CD4-positive, alpha-beta T cell (primary cell): Measurements from ENCODE around the gene PLSCR1. TPM values are rescaled to one million over a fixed set of nuclear protein-coding genes. Genes with fewer than 3 reads are reported as not detected.

Experiments
- ATAC-seq: fragments of 200-7000 bp; cut with Tn5 transposase; one replicate; pipeline ENCODE4 v1.10.0; 2022; ENCODE audit warnings: mild to moderate bottlenecking; ENCODE audit not compliant: poor library complexity
- CTCF ChIA-PET: fragments of 350-600 bp; sonication (Branson Sonifier 250); formaldehyde crosslinking; loops from one replicate; lab custom pipeline; 2021; ENCODE audit warnings: antibody characterized with exemption, inconsistent platforms; lab: Charles Lee
- POLR2A ChIA-PET: fragments of 350-600 bp; sonication (Branson Sonifier 250); formaldehyde crosslinking; loops from one replicate; lab custom pipeline; 2021; ENCODE audit warnings: antibody characterized with exemption, inconsistent platforms; lab: Charles Lee
- DNase-seq, 14 experiments: peaks; one replicate each; pipeline ENCODE4 v3.0.0-alpha.2; 2013 to 2020; ENCODE audit warnings: mixed read lengths in 2 of 14
- H3K27ac ChIP-seq, 2 donors: one replicate each; pipeline versions ENCODE4 v1.5.1 to v1.7.0; 2013; ENCODE audit warnings: low read length in 2 of 2, low read depth in 1 of 2, mild to moderate bottlenecking in 1 of 2
- H3K27me3 ChIP-seq, 2 experiments: 1 replicate in 1 of 2; 2 replicates in 1 of 2; pipeline versions ENCODE4 v1.6.1 to v1.7.0; 2013; ENCODE audit warnings: low read length in 2 of 2, control low read depth in 1 of 2, mild to moderate bottlenecking in 1 of 2, moderate library complexity in 1 of 2; ENCODE audit not compliant: insufficient read depth in 2 of 2, control insufficient read depth in 1 of 2
- H3K36me3 ChIP-seq: one replicate; pipeline ENCODE4 v1.6.1; 2013; ENCODE audit warnings: low read length, control low read depth; ENCODE audit not compliant: insufficient read depth
- H3K4me1 ChIP-seq: one replicate; pipeline ENCODE4 v1.6.1; 2013; ENCODE audit warnings: low read length, control low read depth; ENCODE audit not compliant: insufficient read depth
- H3K4me3 ChIP-seq: one replicate; pipeline ENCODE4 v1.5.1; 2013; ENCODE audit warnings: mild to moderate bottlenecking, low read length, moderate library complexity
- H3K9me3 ChIP-seq, 2 experiments: 1 replicate in 1 of 2; 2 replicates in 1 of 2; pipeline versions ENCODE4 v1.6.1 to v1.7.0; 2013; ENCODE audit warnings: low read length in 2 of 2, mild to moderate bottlenecking in 2 of 2, control low read depth in 1 of 2, moderate library complexity in 1 of 2; ENCODE audit not compliant: control insufficient read depth in 1 of 2, insufficient read depth in 1 of 2
- H3K27ac Mint-ChIP-seq: one replicate; pipeline ENCODE4 v1.8.0; 2020; ENCODE audit warnings: mixed read lengths
- H3K27me3 Mint-ChIP-seq: one replicate; pipeline ENCODE4 v1.8.0; 2021; ENCODE audit warnings: mixed read lengths
- H3K36me3 Mint-ChIP-seq: one replicate; pipeline ENCODE4 v1.8.0; 2021; ENCODE audit warnings: low read depth, mixed read lengths
- H3K4me1 Mint-ChIP-seq: one replicate; pipeline ENCODE4 v1.8.0; 2021; ENCODE audit warnings: low read depth, mixed read lengths
- H3K4me3 Mint-ChIP-seq: one replicate; pipeline ENCODE4 v1.8.0; 2020; ENCODE audit warnings: mild to moderate bottlenecking, mixed read lengths
- H3K9me3 Mint-ChIP-seq: one replicate; pipeline ENCODE4 v1.8.0; 2020; ENCODE audit warnings: mixed read lengths
- intact Hi-C, 2 experiments: fragments of 100-400 bp; cut with DNase I in 1 of 2; cut with micrococcal nuclease in 1 of 2; formaldehyde crosslinking; loops; one replicate each; pipeline versions ENCODE4 v1.15.1 to v1.9.0; 2023 to 2025; cut with DNase I, micrococcal nuclease
- total RNA-seq, 174 experiments: library from RNA in 2 of 174; stranded (reverse) in 2 of 174; gene quantifications; one replicate each; pipeline ENCODE4 v1.2.3 and lab custom pipeline; 2021 to 2026
- TF ChIP-seq, protein P1 (sequence below): fragments of 200-600 bp; IDR thresholded peaks from one replicate; pipeline ENCODE4 v1.8.0; 2022; ENCODE audit warnings: antibody characterized with exemption, mild to moderate bottlenecking

The PLSCR1 gene
- total RNA-seq, 2 experiments from 2014 or later, result 8.2 to 8.3 TPM

DNA sequence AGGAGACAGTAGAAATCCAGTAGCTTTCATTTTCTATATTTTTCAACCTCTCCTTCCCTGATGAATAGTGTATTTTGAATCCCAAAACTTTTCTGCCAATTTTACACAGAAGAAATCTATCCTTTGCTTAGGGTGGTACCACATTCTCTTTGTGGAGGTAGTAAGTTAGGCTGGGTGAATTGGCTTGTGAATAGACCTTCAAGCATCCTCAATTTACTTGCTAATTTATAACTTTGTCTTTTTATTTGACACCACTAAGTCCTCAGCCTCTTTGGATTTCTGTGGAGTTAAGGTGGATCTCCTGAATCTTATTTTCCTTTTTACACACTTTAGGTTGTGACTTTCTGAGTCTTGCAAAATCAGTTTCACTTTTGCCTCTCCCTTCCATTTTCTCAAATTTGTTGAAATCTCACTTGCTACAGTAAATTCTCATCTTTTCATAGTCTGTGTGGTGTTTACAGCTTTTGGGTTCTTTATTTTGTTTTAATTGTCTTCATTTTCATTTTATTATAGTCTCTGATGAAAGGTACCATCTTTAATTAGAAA lies 5.7 kb upstream of the PLSCR1 start:
- no peaks in the 10 kb centered on the region for H3K36me3 Mint-ChIP-seq
- no peaks in the 10 kb centered on the region for H3K4me1 ChIP-seq
- H3K9me3 ChIP-seq, result no peaks in the 10 kb centered on the region
- DNase-seq, result peak in 1 of 14 experiments; percentile 13
- H3K27me3 Mint-ChIP-seq, result no peaks in the 10 kb centered on the region
- CTCF ChIA-PET, result no interaction called here
- TF ChIP-seq, protein P1, sequence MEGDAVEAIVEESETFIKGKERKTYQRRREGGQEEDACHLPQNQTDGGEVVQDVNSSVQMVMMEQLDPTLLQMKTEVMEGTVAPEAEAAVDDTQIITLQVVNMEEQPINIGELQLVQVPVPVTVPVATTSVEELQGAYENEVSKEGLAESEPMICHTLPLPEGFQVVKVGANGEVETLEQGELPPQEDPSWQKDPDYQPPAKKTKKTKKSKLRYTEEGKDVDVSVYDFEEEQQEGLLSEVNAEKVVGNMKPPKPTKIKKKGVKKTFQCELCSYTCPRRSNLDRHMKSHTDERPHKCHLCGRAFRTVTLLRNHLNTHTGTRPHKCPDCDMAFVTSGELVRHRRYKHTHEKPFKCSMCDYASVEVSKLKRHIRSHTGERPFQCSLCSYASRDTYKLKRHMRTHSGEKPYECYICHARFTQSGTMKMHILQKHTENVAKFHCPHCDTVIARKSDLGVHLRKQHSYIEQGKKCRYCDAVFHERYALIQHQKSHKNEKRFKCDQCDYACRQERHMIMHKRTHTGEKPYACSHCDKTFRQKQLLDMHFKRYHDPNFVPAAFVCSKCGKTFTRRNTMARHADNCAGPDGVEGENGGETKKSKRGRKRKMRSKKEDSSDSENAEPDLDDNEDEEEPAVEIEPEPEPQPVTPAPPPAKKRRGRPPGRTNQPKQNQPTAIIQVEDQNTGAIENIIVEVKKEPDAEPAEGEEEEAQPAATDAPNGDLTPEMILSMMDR, result no peak
- H3K27ac Mint-ChIP-seq, result no peak overlapping the region
- POLR2A ChIA-PET, result no interaction called here
- H3K4me1 Mint-ChIP-seq, result peaks cover 38% of the 10 kb centered on the region
- no peak overlapping the region for H3K4me3 ChIP-seq
- H3K9me3 Mint-ChIP-seq, result no peaks in the 10 kb centered on the region
- H3K36me3 ChIP-seq, result no peaks in the 10 kb centered on the region
- intact Hi-C loops, result no loop called here
- no peak for ATAC-seq
- H3K4me3 Mint-ChIP-seq, result no peak overlapping the region
- no peak overlapping the region for H3K27ac ChIP-seq
- H3K27me3 ChIP-seq, result no peaks in the 10 kb centered on the region

DNA sequence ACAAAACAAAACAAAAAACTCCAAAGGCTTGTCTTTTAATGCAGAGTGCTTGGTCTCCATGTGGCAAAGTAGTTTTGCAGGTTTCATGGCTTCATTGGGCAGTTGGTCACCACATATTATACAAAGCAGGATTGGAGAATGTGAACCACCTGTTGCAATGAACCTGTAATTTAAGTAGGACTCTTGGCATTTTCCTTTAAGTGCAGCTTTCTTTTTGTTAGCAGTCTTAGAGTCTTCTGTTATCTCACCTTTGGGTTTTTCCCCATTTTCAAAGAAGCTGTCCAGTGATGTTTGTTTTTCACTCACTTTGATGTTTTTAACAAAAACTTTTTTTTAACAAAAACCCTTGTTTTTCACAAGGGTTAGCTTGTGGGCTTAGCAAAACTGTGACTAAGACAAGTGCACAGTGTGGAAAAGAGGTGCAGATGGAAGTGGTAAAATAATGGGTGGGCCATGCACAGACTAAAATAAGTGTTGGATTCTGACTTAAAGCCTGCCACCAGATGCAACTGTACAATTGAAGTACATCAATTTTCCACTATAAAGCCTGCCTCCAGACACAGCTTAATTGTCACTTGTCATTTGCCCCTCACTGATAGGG lies 2.9 kb upstream of the PLSCR1 start:
- peaks cover 8% of the 10 kb centered on the region for H3K4me1 ChIP-seq
- no peak overlapping the region for H3K27ac Mint-ChIP-seq
- no peak overlapping the region for H3K27ac ChIP-seq
- TF ChIP-seq, protein P1, result no peak
- intact Hi-C loops, result no loop called here
- peaks cover 9% of the 10 kb centered on the region for H3K36me3 Mint-ChIP-seq
- no peaks in the 10 kb centered on the region for H3K9me3 ChIP-seq
- CTCF ChIA-PET, result no interaction called here
- POLR2A ChIA-PET, result no interaction called here
- no peaks in the 10 kb centered on the region for H3K27me3 Mint-ChIP-seq
- H3K27me3 ChIP-seq, result no peaks in the 10 kb centered on the region
- no peaks in the 10 kb centered on the region for H3K9me3 Mint-ChIP-seq
- DNase-seq, result peak in 1 of 14 experiments; percentile 16
- H3K4me3 ChIP-seq, result no peak overlapping the region
- peak overlapping the region; percentile 21 for H3K4me3 Mint-ChIP-seq
- ATAC-seq, result no peak
- peaks cover 51% of the 10 kb centered on the region for H3K4me1 Mint-ChIP-seq
- no peaks in the 10 kb centered on the region for H3K36me3 ChIP-seq

DNA sequence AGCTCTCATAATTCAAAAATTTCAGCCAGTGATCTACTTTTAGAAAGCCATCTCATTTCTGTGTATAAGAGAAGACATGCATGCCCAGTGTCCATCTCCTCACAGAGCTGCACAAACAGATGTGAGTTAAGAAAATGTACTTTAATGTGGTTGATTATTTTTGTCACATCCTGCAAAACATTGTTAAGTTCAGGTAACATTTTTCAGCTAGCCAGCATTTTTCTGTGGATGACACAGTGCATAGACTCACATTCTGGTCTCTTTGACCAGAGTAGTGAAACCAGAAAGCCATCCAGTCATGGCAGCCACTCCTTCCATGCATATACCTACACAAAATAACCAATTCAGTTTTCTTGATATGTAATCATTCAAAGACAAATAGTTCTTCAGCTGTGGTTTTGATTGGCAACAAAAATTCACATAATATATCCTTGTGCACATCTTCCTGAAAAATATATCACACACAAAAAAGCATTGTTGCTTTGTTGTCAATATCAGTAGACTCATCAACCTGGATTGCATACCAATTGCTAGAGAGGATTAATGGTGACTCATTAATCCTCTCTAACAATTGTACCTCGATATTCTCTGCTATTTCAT lies 2.1 kb upstream of the PLSCR1 start:
- Mint-ChIP-seq H3K36me3 (peaks cover 9% of the 10 kb centered on the region), H3K27me3 (no peaks in the 10 kb centered on the region), H3K4me3 (peak overlapping the region; percentile 68), H3K27ac (no peak overlapping the region), H3K4me1 (peaks cover 60% of the 10 kb centered on the region), H3K9me3 (no peaks in the 10 kb centered on the region)
- H3K27me3 ChIP-seq, result no peaks in the 10 kb centered on the region
- no peak for DNase-seq
- ChIA-PET POLR2A (no interaction called here), CTCF (no interaction called here)
- H3K4me1 ChIP-seq, result peaks cover 8% of the 10 kb centered on the region
- ATAC-seq, result no peak
- H3K27ac ChIP-seq, result no peak overlapping the region
- TF ChIP-seq, protein P1, result no peak
- no peaks in the 10 kb centered on the region for H3K9me3 ChIP-seq
- H3K36me3 ChIP-seq, result no peaks in the 10 kb centered on the region
- H3K4me3 ChIP-seq, result no peak overlapping the region
- intact Hi-C loops, result no loop called here
